HepG2 (cell line): ENCODE measurements around the gene RAB20. TPM values are rescaled to one million over a fixed set of nuclear protein-coding genes. Genes with fewer than 3 reads are reported as not detected.

Experiments
- EEA1 ChIP-seq: sonication (generic); formaldehyde crosslinking; IDR thresholded peaks from 2 replicates; pipeline ENCODE4 v1.5.1; 2020; ENCODE audit warnings: mild to moderate bottlenecking, missing genetic modification reagents, borderline replicate concordance
- EZH2 ChIP-seq: conservative IDR thresholded peaks from 2 replicates; pipeline ENCODE4 v1.6.1; 2012; ENCODE audit warnings: mild to moderate bottlenecking, low read depth, low read length, moderate library complexity
- FOXK1 ChIP-seq: sonication (generic); formaldehyde crosslinking; IDR thresholded peaks from 2 replicates; pipeline ENCODE4 v1.4.0; 2020; ENCODE audit warnings: low read depth, missing genetic modification reagents, borderline replicate concordance
- FOXK2 ChIP-seq: fragments of 450-650 bp; IDR thresholded peaks from 2 replicates; pipeline ENCODE4 v1.6.1; 2016
- HHEX ChIP-seq: IDR thresholded peaks from 2 replicates; pipeline ENCODE4 v1.6.1; 2016; ENCODE audit warnings: control low read depth
- HMG20B ChIP-seq: conservative IDR thresholded peaks from 2 replicates; pipeline ENCODE4 v1.6.1; 2016; ENCODE audit warnings: missing genetic modification reagents, missing compliant biosample characterization
- HNRNPK ChIP-seq: fragments of 200-400 bp; formaldehyde crosslinking; IDR thresholded peaks from 2 replicates; pipeline ENCODE4 v1.6.1; 2018; ENCODE audit warnings: low read length, low read depth, moderate library complexity, mild to moderate bottlenecking; ENCODE audit not compliant: poor library complexity, severe bottlenecking
- KAT7 ChIP-seq: IDR thresholded peaks from 2 replicates; pipeline ENCODE4 v1.6.1; 2018; ENCODE audit warnings: borderline replicate concordance, missing compliant biosample characterization
- RARG ChIP-seq: sonication (generic); formaldehyde crosslinking; IDR thresholded peaks from 2 replicates; pipeline ENCODE4 v1.4.0; 2020; ENCODE audit warnings: low read depth, mild to moderate bottlenecking, missing genetic modification reagents
- RBFOX2 ChIP-seq: fragments of 200-400 bp; formaldehyde crosslinking; IDR thresholded peaks from 2 replicates; pipeline ENCODE4 v1.6.1; 2017; ENCODE audit warnings: low read depth, mild to moderate bottlenecking, low read length
- RNF2 ChIP-seq: fragments of 450-650 bp; conservative IDR thresholded peaks from 2 replicates; pipeline ENCODE4 v1.6.1; 2016; ENCODE audit warnings: low read depth
- SOX13 ChIP-seq, 3 experiments: fragments of 450-650 bp in 1 of 3; sonication (generic) in 1 of 3; formaldehyde crosslinking in 1 of 3; IDR thresholded peaks in 2 of 3; conservative IDR thresholded peaks in 1 of 3; 2 replicates each; pipeline versions ENCODE4 v1.5.0 to v1.6.1; 2016 to 2020; ENCODE audit warnings: antibody characterized with exemption in 1 of 3, mild to moderate bottlenecking in 1 of 3, missing compliant biosample characterization in 1 of 3, missing genetic modification reagents in 1 of 3, moderate library complexity in 1 of 3
- ZNF33A ChIP-seq: sonication (generic); formaldehyde crosslinking; IDR thresholded peaks from 2 replicates; pipeline ENCODE4 v1.5.1; 2020; ENCODE audit warnings: missing genetic modification reagents, mild to moderate bottlenecking, moderate library complexity, borderline replicate concordance
- ZNF598 ChIP-seq: sonication (generic); formaldehyde crosslinking; IDR thresholded peaks from 2 replicates; pipeline ENCODE4 v1.5.1; 2020; ENCODE audit warnings: mild to moderate bottlenecking, missing genetic modification reagents, borderline replicate concordance
- ZNF7 ChIP-seq: IDR thresholded peaks from 2 replicates; pipeline ENCODE4 v1.6.1; 2016; ENCODE audit warnings: missing biosample characterization, missing genetic modification reagents
- polyA plus RNA-seq, 8 experiments: library from polyadenylated mRNA; depleted of rRNA in 3 of 8; stranded (reverse) in 7 of 8; unstranded in 1 of 8; fragments of >200 nt; fragmentation: Illumina TruSeq in 4 of 8; extraction: Trizol in 4 of 8; gene quantifications; 2 replicates each; pipeline versions ENCODE4 v1.2.1 to v1.2.3, GENCODE V29; 2011 to 2016; ENCODE audit warnings: low read depth in 4 of 8, missing spikeins in 1 of 8, mixed read lengths in 1 of 8; ENCODE audit not compliant: insufficient read depth in 1 of 8
- total RNA-seq, 5 experiments: library from RNA; depleted of rRNA; stranded (reverse); fragments of >200 nt; fragmentation: Illumina TruSeq; extraction: Trizol; gene quantifications; 2 replicates each; pipeline ENCODE4 v1.2.3, GENCODE V29; 2016; ENCODE audit warnings: low read depth in 1 of 5
- TF ChIP-seq, protein P1 (sequence below): sonication (generic); formaldehyde crosslinking; IDR thresholded peaks from 2 replicates; pipeline ENCODE4; 2020; ENCODE audit warnings: missing genetic modification reagents, mild to moderate bottlenecking, borderline replicate concordance
- TF ChIP-seq, protein P2 (sequence below): sonication (generic); formaldehyde crosslinking; IDR thresholded peaks from 2 replicates; pipeline ENCODE4 v1.4.0; 2020; ENCODE audit warnings: mild to moderate bottlenecking, low read depth, missing genetic modification reagents
- TF ChIP-seq, protein P3 (sequence below): sonication (generic); formaldehyde crosslinking; IDR thresholded peaks from 2 replicates; pipeline ENCODE4 v1.5.1; 2020; ENCODE audit warnings: missing genetic modification reagents, mild to moderate bottlenecking, borderline replicate concordance
- TF ChIP-seq, protein P4 (sequence below): sonication (generic); formaldehyde crosslinking; IDR thresholded peaks from 2 replicates; pipeline ENCODE4 v1.4.0; 2020; ENCODE audit warnings: missing genetic modification reagents, mild to moderate bottlenecking, borderline replicate concordance

The RAB20 gene
- total and polyA plus RNA-seq, 2 of the 13 experiments (the other 11 are each of a cell fraction or from before 2014, with no cell fraction given): 15.6 to 30.5 TPM

DNA sequence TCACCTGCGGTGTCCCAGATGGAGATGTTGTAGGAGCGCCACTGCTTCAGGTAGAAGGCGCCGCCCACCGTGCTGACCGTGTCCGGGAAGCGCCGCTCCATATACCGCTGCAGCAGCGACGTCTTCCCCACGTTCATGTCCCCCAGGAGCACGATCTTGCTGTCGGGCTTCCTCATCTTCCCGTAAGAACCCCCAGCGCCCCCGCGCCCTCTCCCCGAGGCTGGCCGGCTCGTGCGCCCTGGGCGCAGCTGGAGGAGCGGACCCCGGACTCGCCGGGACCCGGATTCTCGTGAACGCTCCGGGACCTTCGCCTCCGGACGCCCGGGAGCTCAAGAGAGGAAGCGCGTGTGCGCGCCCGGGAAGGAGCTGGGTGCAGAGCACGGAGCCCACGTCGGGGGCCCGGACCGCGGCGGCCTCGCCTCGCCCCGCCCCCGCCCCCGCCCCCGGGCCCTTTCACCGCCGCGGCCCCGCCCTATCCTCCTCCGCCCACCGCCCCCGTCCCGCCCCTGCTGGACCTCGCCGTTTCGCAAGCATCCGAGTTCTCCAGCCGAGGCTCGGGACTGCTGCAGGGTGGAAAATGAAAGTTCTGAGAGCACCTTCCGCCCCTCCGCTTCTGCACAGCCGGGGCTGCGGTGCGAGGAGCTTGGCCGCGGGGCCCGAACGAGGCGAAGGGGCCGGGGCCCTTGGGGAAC, at the start of gene RAB20 (continued):
- TF ChIP-seq, protein P1, sequence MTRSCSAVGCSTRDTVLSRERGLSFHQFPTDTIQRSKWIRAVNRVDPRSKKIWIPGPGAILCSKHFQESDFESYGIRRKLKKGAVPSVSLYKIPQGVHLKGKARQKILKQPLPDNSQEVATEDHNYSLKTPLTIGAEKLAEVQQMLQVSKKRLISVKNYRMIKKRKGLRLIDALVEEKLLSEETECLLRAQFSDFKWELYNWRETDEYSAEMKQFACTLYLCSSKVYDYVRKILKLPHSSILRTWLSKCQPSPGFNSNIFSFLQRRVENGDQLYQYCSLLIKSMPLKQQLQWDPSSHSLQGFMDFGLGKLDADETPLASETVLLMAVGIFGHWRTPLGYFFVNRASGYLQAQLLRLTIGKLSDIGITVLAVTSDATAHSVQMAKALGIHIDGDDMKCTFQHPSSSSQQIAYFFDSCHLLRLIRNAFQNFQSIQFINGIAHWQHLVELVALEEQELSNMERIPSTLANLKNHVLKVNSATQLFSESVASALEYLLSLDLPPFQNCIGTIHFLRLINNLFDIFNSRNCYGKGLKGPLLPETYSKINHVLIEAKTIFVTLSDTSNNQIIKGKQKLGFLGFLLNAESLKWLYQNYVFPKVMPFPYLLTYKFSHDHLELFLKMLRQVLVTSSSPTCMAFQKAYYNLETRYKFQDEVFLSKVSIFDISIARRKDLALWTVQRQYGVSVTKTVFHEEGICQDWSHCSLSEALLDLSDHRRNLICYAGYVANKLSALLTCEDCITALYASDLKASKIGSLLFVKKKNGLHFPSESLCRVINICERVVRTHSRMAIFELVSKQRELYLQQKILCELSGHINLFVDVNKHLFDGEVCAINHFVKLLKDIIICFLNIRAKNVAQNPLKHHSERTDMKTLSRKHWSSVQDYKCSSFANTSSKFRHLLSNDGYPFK (CRISPR knock-in tag): no peak; the same call in 1 of the 2 replicates
- 0 out of 2 replicates have a peak, but pooled peaks have one; percentile 19 for TF ChIP-seq HMG20B
- no peak for TF ChIP-seq ZNF33A
- TF ChIP-seq FOXK1 (CRISPR knock-in tag): no peak
- TF ChIP-seq HNRNPK: peak; percentile 76
- no peak for TF ChIP-seq ZNF598
- TF ChIP-seq, protein P2, sequence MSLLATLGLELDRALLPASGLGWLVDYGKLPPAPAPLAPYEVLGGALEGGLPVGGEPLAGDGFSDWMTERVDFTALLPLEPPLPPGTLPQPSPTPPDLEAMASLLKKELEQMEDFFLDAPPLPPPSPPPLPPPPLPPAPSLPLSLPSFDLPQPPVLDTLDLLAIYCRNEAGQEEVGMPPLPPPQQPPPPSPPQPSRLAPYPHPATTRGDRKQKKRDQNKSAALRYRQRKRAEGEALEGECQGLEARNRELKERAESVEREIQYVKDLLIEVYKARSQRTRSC (CRISPR knock-in tag): no peak
- no peak for TF ChIP-seq SOX13 (IDR thresholded peaks at IDR 0.05)
- TF ChIP-seq SOX13 (CRISPR knock-in tag; conservative IDR thresholded peaks at IDR 0.05 in 1 of 2, IDR thresholded peaks at IDR 0.05 in 1 of 2): peak in 1 of 2 experiments; percentile 26; a peak in 2 of 4 replicates
- TF ChIP-seq RBFOX2: peak; percentile 86
- peak; percentile 68; the same call in 1 of the 2 replicates for TF ChIP-seq KAT7 (CRISPR knock-in tag)
- no peak for TF ChIP-seq RNF2
- no peak for TF ChIP-seq FOXK2
- TF ChIP-seq ZNF7: no peak
- TF ChIP-seq, protein P3, sequence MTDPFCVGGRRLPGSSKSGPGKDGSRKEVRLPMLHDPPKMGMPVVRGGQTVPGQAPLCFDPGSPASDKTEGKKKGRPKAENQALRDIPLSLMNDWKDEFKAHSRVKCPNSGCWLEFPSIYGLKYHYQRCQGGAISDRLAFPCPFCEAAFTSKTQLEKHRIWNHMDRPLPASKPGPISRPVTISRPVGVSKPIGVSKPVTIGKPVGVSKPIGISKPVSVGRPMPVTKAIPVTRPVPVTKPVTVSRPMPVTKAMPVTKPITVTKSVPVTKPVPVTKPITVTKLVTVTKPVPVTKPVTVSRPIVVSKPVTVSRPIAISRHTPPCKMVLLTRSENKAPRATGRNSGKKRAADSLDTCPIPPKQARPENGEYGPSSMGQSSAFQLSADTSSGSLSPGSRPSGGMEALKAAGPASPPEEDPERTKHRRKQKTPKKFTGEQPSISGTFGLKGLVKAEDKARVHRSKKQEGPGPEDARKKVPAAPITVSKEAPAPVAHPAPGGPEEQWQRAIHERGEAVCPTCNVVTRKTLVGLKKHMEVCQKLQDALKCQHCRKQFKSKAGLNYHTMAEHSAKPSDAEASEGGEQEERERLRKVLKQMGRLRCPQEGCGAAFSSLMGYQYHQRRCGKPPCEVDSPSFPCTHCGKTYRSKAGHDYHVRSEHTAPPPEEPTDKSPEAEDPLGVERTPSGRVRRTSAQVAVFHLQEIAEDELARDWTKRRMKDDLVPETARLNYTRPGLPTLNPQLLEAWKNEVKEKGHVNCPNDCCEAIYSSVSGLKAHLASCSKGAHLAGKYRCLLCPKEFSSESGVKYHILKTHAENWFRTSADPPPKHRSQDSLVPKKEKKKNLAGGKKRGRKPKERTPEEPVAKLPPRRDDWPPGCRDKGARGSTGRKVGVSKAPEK (CRISPR knock-in tag): no peak
- TF ChIP-seq EEA1 (CRISPR knock-in tag): no peak
- TF ChIP-seq, protein P4, sequence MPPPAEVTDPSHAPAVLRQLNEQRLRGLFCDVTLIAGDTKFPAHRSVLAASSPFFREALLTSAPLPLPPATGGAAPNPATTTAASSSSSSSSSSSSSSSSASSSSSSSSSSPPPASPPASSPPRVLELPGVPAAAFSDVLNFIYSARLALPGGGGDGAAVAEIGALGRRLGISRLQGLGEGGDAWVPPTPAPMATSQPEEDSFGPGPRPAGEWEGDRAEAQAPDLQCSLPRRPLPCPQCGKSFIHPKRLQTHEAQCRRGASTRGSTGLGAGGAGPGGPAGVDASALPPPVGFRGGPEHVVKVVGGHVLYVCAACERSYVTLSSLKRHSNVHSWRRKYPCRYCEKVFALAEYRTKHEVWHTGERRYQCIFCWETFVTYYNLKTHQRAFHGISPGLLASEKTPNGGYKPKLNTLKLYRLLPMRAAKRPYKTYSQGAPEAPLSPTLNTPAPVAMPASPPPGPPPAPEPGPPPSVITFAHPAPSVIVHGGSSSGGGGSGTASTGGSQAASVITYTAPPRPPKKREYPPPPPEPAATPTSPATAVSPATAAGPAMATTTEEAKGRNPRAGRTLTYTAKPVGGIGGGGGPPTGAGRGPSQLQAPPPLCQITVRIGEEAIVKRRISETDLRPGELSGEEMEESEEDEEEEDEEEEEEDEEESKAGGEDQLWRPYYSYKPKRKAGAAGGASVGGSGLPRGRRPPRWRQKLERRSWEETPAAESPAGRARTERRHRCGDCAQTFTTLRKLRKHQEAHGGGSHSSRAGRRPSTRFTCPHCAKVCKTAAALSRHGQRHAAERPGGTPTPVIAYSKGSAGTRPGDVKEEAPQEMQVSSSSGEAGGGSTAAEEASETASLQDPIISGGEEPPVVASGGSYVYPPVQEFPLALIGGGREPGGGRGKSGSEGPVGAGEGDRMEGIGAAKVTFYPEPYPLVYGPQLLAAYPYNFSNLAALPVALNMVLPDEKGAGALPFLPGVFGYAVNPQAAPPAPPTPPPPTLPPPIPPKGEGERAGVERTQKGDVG (CRISPR knock-in tag): no peak
- no peak for TF ChIP-seq HHEX (CRISPR knock-in tag)
- no peak for TF ChIP-seq RARG (CRISPR knock-in tag)
- TF ChIP-seq EZH2: no peak
